ENCODE measurements around the gene XBP1. TPM values are rescaled to one million over a fixed set of nuclear protein-coding genes. Genes with fewer than 3 reads are reported as not detected.
"Not testable (repeated sequence)": the region's sequence is repeated elsewhere in the genome, so short reads cannot be mapped to it uniquely, and the experiment has no call there.

The XBP1 gene
- polyA plus RNA-seq, 1 experiment = 205 TPM

DNA sequence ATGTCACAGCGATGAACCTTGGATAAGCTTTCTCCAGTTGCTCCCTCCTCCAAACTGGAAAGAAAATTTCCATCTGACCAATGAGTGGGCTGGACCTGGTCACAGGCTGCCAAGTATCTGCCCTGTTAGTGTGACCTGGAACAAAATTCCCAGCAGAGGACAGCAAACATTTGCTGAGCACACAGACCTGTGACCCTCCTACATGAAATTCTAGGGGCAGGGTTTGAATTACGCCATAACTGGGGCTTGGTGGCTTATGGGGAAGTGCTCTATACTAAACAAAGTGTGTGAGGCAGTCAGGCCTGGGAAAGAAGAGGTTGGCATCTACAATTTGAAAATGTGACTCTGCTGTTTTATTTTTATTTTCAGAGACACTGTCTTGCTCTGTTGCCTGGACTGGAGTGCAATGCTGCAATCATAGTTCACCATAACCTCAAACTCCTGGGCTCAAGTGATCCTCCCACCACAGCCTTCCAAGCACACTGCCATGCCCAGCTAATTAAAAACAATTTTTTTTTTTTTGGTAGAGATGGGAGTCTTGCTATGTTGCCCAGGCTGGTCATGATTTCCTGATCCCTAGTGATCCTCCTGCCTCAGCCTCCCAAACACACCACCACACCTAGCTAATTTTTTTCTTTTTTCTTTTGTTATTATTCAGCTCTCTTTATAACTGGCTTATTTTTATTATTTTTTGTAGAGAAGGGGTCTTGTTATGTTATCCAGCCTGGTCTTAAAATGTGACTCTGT, 13.6 kb upstream of the XBP1 start:
- no peaks in the 10 kb centered on the region for H3K27me3 ChIP-seq (ENCODE audit: control insufficient read depth, insufficient read depth, low read length)
- ChIA-PET CTCF (interaction anchor here (1.3 to 4.1 kb wide), 3 partner anchors 15 to 226 kb away, joined by 5 to 11 read pairs (median 7); no protein-coding TSS in a partner anchor), POLR2A (interaction anchor here (2.1 kb wide), 1 partner anchor 14 kb away, joined by 7 read pairs; the partner anchor contains the start of gene XBP1)
- DNase-seq (ENCODE audit: low read depth, low spot score) = no peak
- H3K9me3 ChIP-seq (ENCODE audit: control insufficient read depth, insufficient read depth, low read length) = no peaks in the 10 kb centered on the region
- TF ChIP-seq, protein P1, sequence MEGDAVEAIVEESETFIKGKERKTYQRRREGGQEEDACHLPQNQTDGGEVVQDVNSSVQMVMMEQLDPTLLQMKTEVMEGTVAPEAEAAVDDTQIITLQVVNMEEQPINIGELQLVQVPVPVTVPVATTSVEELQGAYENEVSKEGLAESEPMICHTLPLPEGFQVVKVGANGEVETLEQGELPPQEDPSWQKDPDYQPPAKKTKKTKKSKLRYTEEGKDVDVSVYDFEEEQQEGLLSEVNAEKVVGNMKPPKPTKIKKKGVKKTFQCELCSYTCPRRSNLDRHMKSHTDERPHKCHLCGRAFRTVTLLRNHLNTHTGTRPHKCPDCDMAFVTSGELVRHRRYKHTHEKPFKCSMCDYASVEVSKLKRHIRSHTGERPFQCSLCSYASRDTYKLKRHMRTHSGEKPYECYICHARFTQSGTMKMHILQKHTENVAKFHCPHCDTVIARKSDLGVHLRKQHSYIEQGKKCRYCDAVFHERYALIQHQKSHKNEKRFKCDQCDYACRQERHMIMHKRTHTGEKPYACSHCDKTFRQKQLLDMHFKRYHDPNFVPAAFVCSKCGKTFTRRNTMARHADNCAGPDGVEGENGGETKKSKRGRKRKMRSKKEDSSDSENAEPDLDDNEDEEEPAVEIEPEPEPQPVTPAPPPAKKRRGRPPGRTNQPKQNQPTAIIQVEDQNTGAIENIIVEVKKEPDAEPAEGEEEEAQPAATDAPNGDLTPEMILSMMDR (IDR thresholded peaks at IDR 0.05; ENCODE audit: low read depth, low read length) = no peak
- H3K4me3 ChIP-seq (ENCODE audit: low read depth, low read length) = no peak overlapping the region
- H3K27ac ChIP-seq (ENCODE audit: low read depth, low read length) = no peak overlapping the region

DNA sequence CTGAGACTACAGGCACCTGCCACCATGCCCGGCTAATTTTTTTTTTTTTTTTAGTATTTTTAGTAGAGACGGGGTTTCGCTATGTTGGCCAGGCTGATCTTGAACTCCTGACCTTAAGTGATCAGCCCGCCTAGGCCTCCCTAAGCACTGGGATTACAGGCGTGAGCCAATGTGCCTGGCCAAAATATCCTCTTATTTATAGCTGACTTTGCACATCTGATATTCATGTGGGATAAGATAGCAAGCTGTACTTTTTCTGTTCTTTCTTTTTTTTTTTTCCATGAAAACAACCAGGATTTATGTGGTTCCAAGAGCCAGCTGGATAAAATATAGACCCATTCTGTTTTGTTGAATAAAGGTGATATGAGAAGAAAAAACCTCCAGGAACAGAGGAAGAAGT, 12.1 kb upstream of the XBP1 start:
- ChIA-PET POLR2A (interaction anchor here (2.1 kb wide), 1 partner anchor 13 kb away, joined by 7 read pairs; the partner anchor contains the start of gene XBP1), CTCF (interaction anchor here (1.6 to 4.1 kb wide), 2 partner anchors 17 to 228 kb away, joined by 5 to 11 read pairs; no protein-coding TSS in a partner anchor)
- H3K4me3 ChIP-seq (ENCODE audit: low read depth, low read length) = no peak overlapping the region
- no peak for DNase-seq (ENCODE audit: low read depth, low spot score)
- no peaks in the 10 kb centered on the region for H3K9me3 ChIP-seq (ENCODE audit: control insufficient read depth, insufficient read depth, low read length)
- H3K27ac ChIP-seq (ENCODE audit: low read depth, low read length) = no peak overlapping the region
- no peaks in the 10 kb centered on the region for H3K27me3 ChIP-seq (ENCODE audit: control insufficient read depth, insufficient read depth, low read length)
- TF ChIP-seq, protein P1 (IDR thresholded peaks at IDR 0.05; ENCODE audit: low read depth, low read length) = no peak

DNA sequence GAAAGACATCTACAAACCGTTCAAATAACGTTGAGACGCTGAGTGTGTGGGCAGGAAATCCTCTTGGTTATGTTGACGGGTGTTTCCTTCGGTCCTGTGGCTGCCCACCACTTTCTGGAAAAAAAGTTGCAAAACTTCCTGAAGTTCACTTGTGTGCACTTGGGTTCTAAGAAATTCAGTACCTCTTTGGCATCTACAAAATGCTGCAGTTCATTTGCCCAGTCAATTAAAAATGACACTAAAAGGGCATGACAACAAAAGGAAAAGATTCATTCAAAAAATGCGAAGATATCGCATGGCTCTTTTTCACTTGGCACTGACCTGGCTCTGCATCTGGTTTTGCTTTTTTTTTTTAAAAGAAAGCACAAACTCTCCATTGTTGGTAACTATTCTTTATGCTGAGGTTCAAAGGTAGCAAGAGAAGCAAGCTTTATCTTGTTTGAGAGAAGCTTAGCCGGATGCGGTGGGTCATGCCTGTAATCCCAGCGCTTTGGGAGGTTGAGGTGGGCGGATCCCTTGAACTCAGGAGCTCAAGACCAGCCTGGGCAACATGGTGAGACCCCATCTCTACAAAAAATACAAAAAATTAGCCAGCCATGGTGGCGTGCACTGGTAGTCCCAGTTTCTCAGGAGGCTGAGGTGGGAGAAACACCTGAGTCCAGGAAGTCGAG, 10.6 kb upstream of the XBP1 start:
- Histone ChIP-seq H3K27ac (ENCODE audit: low read depth, low read length) (no peak overlapping the region), H3K9me3 (ENCODE audit: control insufficient read depth, insufficient read depth, low read length) (no peaks in the 10 kb centered on the region), H3K27me3 (ENCODE audit: control insufficient read depth, insufficient read depth, low read length) (no peaks in the 10 kb centered on the region), H3K4me3 (ENCODE audit: low read depth, low read length) (no peak overlapping the region)
- TF ChIP-seq, protein P1 (IDR thresholded peaks at IDR 0.05; ENCODE audit: low read depth, low read length) = no peak
- DNase-seq (ENCODE audit: low read depth, low spot score) = no peak
- CTCF ChIA-PET = interaction anchor here (1.1 to 4.1 kb wide), 3 partner anchors 19 to 343 kb away, joined by 5 to 11 read pairs (median 5); no protein-coding TSS in a partner anchor
- POLR2A ChIA-PET = no interaction called here

DNA sequence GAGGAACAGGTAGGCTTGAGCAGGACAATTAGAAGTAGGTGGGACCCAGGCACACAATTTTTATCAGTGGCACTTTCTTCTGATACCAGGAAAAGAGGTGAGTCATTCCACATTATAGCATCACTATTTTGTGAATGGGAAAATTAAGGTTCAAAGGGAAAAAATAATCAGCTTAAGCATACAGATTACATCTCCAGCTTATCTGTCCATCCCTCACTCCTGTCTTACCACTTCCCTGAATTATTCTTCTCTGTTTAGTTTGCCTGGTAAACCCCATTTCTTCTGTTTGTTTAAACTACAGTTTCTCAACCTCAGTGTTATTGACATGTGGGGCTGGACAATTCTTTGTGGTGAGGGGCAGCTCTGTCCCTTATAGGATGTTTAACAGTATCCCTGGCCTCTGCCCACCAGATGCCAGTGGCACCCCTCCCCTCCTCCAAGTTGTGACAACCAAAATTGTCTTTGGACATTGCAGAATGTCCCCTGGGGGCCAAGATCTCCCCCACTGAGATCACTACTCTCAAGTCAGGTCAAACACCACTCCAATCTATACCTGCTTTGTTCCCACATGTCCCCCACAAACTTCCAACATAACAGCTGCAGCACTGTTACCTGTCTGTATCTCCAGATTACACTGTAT, 8.5 kb upstream of the XBP1 start:
- H3K27ac ChIP-seq (ENCODE audit: low read depth, low read length) = no peak overlapping the region
- CTCF ChIA-PET = interaction anchor here (1.0 to 1.3 kb wide), 2 partner anchors 8 to 21 kb away, joined by 3 read pairs; no protein-coding TSS in a partner anchor
- no peak for DNase-seq (ENCODE audit: low read depth, low spot score)
- H3K4me3 ChIP-seq (ENCODE audit: low read depth, low read length) = no peak overlapping the region
- POLR2A ChIA-PET = interaction anchor here (0.6 to 1.0 kb wide), 3 partner anchors 9 to 697 kb away, joined by 3 to 6 read pairs (median 3); partner anchors contain the start of gene XBP1
- H3K9me3 ChIP-seq (ENCODE audit: control insufficient read depth, insufficient read depth, low read length) = no peaks in the 10 kb centered on the region
- TF ChIP-seq, protein P1 (IDR thresholded peaks at IDR 0.05; ENCODE audit: low read depth, low read length) = no peak
- H3K27me3 ChIP-seq (ENCODE audit: control insufficient read depth, insufficient read depth, low read length) = no peaks in the 10 kb centered on the region

DNA sequence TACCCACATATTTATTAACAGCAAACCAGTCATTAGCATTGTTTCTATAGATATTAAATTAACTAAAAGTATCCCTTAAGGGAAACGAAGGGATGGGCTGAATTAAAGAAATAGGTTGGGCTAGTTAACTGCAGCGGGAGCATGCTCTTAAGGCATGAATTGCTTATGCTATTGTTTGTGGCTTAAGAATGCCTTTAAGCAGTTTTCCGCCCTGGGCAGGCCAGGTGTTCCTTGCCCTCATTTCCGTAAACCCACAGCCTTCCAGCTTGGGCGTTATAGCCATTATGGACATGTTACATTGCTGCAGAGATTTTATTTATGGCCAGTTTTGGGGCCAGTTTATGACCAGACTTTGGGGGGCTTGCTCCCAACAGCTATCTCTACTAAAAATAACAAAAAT, 5.1 kb upstream of the XBP1 start:
- POLR2A ChIA-PET; H3K4me3 ChIP-seq (ENCODE audit: low read depth, low read length); H3K27me3 ChIP-seq (ENCODE audit: control insufficient read depth, insufficient read depth, low read length); H3K27ac ChIP-seq (ENCODE audit: low read depth, low read length); DNase-seq (ENCODE audit: low read depth, low spot score); H3K9me3 ChIP-seq (ENCODE audit: control insufficient read depth, insufficient read depth, low read length): not testable (repeated sequence)
- CTCF ChIA-PET = interaction anchor here (0.6 to 0.7 kb wide), 3 partner anchors 96 to 710 kb away, joined by 3 to 5 read pairs (median 4); no protein-coding TSS in a partner anchor

All from AG04450 (cell line).